Suprapubic skin (tissue), 4 donors: Measurements from ENCODE around the gene SHQ1. TPM values are rescaled to one million over a fixed set of nuclear protein-coding genes. Genes with fewer than 3 reads are reported as not detected.
"Not testable (repeated sequence)": the region's sequence is repeated elsewhere in the genome, so short reads cannot be mapped to it uniquely, and the experiment has no call there.

ENCODE experiments used
- DNase-seq, 2 donors: peaks; one replicate each; pipeline ENCODE4 v3.0.0-alpha.2; 2019; ENCODE audit warnings: low spot score in 2 of 2
- H3K27ac ChIP-seq: fragments of 200-600 bp; sonication (generic); one replicate; pipeline ENCODE4 v1.5.1; 2019
- H3K27me3 ChIP-seq: fragments of 200-600 bp; sonication (generic); one replicate; pipeline ENCODE4 v1.5.1; 2019
- H3K36me3 ChIP-seq: fragments of 200-600 bp; sonication (generic); one replicate; pipeline ENCODE4 v1.5.1; 2019
- H3K4me1 ChIP-seq: fragments of 200-600 bp; sonication (generic); one replicate; pipeline ENCODE4 v1.5.1; 2019
- H3K4me3 ChIP-seq: fragments of 200-600 bp; sonication (generic); one replicate; pipeline ENCODE4 v1.5.1; 2019; ENCODE audit warnings: mild to moderate bottlenecking
- H3K9me3 ChIP-seq: fragments of 200-600 bp; sonication (generic); one replicate; pipeline ENCODE4 v1.5.1; 2019
- EP300 ChIP-seq: sonication (generic); formaldehyde crosslinking; IDR thresholded peaks from one replicate; pipeline ENCODE4 v1.6.1; 2017; ENCODE audit warnings: antibody characterized with exemption
- POLR2A ChIP-seq, 2 donors: fragments of 450-650 bp; IDR thresholded peaks; one replicate each; pipeline ENCODE4 v1.6.1; 2017; ENCODE audit warnings: antibody characterized with exemption in 2 of 2, mild to moderate bottlenecking in 2 of 2, moderate library complexity in 2 of 2
- POLR2AphosphoS5 ChIP-seq, 3 donors: sonication (generic); formaldehyde crosslinking; IDR thresholded peaks; one replicate each; pipeline ENCODE4 v1.6.1; 2017; ENCODE audit warnings: antibody characterized with exemption in 3 of 3
- WGBS: methylation state at CpG from one replicate; pipeline ENCODE4 v1.1.5; 2018; 5-methylcytosine and 5-hydroxymethylcytosine counted together
- total RNA-seq, 4 donors: library from RNA; depleted of rRNA; stranded (reverse); fragments of >200 nt; gene quantifications; one replicate each; pipeline ENCODE4 v1.1.0, GENCODE V29; 2016
- TF ChIP-seq, protein P1 (sequence below), 2 donors: fragments of 200-600 bp in 1 of 2; fragments of 450-650 bp in 1 of 2; sonication (generic) in 1 of 2; IDR thresholded peaks; one replicate each; pipeline ENCODE4 v1.5.1; 2016 to 2019; ENCODE audit warnings: antibody characterized with exemption in 2 of 2, mild to moderate bottlenecking in 1 of 2, moderate library complexity in 1 of 2

SHQ1 gene
- total RNA-seq, 4 donors from 2014 or later = 8.7 to 26.1 (median 13.5) TPM

DNA sequence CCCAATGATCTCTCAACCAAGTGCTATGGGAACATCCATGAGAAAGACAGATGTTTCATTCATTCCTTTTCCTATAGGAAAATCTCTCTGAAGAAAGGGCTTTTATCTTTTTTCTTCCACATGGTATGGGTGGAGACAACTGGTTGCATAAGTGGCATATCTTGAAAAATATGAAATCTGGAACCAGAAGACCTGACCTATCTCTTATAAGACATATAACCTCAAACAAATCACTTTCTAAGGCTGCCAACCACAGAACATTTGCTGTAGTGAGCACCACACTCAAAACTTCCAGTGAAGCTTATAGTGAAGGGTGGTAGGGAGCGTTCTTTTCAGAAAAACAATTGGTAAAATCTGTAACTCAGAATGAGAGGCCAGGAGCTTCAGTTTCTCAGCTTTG is 58.5 kb downstream of the SHQ1 start:
- Histone ChIP-seq H3K27ac (no peak overlapping the region), H3K4me1 (no peaks in the 10 kb centered on the region), H3K36me3 (peaks cover 19% of the 10 kb centered on the region), H3K9me3 (no peaks in the 10 kb centered on the region), H3K4me3 (no peak overlapping the region), H3K27me3 (no peaks in the 10 kb centered on the region)
- WGBS = 100% methylated on average over 1 of the region's 1 CpG
- no peak for DNase-seq
- TF ChIP-seq POLR2A (IDR thresholded peaks at IDR 0.05) (no peak), EP300 (no peak), POLR2AphosphoS5 (IDR thresholded peaks at IDR 0.05) (no peak)
- TF ChIP-seq, protein P1, sequence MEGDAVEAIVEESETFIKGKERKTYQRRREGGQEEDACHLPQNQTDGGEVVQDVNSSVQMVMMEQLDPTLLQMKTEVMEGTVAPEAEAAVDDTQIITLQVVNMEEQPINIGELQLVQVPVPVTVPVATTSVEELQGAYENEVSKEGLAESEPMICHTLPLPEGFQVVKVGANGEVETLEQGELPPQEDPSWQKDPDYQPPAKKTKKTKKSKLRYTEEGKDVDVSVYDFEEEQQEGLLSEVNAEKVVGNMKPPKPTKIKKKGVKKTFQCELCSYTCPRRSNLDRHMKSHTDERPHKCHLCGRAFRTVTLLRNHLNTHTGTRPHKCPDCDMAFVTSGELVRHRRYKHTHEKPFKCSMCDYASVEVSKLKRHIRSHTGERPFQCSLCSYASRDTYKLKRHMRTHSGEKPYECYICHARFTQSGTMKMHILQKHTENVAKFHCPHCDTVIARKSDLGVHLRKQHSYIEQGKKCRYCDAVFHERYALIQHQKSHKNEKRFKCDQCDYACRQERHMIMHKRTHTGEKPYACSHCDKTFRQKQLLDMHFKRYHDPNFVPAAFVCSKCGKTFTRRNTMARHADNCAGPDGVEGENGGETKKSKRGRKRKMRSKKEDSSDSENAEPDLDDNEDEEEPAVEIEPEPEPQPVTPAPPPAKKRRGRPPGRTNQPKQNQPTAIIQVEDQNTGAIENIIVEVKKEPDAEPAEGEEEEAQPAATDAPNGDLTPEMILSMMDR (IDR thresholded peaks at IDR 0.05) = no peak

DNA sequence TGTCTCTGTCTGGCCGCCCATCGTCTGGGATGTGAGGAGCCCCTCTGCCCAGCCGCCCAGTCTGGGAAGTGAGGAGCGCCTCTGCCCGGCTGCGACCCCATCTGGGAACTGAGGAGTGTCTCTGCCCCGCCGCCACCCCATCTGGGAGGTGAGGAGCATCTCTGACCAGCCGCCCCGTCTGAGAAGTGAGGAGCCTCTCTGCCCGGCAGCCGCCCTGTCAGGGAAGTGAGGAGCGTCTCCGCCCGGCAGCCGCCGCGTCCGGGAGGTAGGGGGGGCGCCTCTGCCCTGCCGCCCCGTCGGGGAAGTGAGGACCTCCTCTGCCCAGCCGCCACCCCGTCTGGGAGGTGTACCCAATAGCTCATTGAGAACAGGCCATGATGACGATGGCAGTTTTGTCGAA is 60.0 kb downstream of the SHQ1 start:
- H3K36me3 ChIP-seq = peaks cover 22% of the 10 kb centered on the region
- H3K4me1 ChIP-seq, H3K9me3 ChIP-seq, H3K27ac ChIP-seq, H3K4me3 ChIP-seq, H3K27me3 ChIP-seq, DNase-seq: not testable (repeated sequence)
- over 99% methylated on average over 12 of the region's 27 CpGs for whole genome bisulfite sequencing

DNA sequence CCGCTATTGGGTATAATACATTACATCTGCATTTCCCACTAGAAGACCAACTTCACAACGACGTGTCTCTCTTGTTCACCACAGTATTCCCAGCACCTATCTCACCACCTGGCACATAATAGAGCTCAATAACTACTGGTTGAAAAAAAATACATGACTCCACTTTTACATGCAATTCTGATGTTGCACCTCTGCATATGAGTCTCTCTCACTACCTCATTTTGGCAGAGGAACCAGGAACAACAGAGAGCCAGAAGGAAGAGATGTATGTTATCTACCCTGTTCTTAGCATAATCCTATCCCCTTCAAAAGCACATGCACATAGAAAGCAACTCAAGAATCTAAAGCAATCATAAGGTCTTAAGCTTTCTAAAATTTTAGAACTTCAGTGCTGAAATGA is 61.6 kb downstream of the SHQ1 start:
- 99% methylated on average over 3 of the region's 3 CpGs for WGBS
- no peaks in the 10 kb centered on the region for H3K4me1 ChIP-seq
- TF ChIP-seq POLR2AphosphoS5 (IDR thresholded peaks at IDR 0.05) = no peak
- no peak for TF ChIP-seq EP300
- TF ChIP-seq, protein P1 (IDR thresholded peaks at IDR 0.05) = no peak
- TF ChIP-seq POLR2A (IDR thresholded peaks at IDR 0.05) = no peak
- H3K27me3 ChIP-seq = no peaks in the 10 kb centered on the region
- H3K9me3 ChIP-seq = no peaks in the 10 kb centered on the region
- H3K36me3 ChIP-seq = peaks cover 14% of the 10 kb centered on the region
- no peak for DNase-seq
- H3K27ac ChIP-seq = no peak overlapping the region
- H3K4me3 ChIP-seq = no peak overlapping the region

DNA sequence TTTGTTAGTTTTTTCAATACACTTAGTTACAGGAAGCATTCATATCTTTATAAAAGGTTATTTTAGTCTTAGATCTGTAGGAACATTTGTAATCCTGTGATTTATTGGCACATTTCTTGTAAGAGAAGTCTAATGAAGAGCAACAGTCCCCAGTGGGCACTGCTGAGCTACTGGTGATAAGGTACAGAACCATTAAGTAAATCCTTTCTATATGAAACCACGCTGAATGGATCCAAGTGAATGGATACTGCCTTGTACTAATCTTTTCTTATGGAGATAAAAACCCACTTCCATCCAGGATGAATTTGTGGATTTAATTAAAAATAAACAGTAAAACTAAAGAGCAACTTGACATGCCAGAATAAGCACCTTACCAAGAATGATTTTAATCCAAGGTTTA is 64.0 kb downstream of the SHQ1 start:
- no peaks in the 10 kb centered on the region for H3K27me3 ChIP-seq
- WGBS = 95% methylated on average over 1 of the region's 1 CpG
- no peaks in the 10 kb centered on the region for H3K4me1 ChIP-seq
- H3K36me3 ChIP-seq = peaks cover 10% of the 10 kb centered on the region
- H3K4me3 ChIP-seq = no peak overlapping the region
- TF ChIP-seq, protein P1 (IDR thresholded peaks at IDR 0.05) = no peak
- no peak for TF ChIP-seq POLR2A (IDR thresholded peaks at IDR 0.05)
- no peak for TF ChIP-seq POLR2AphosphoS5 (IDR thresholded peaks at IDR 0.05)
- no peak for TF ChIP-seq EP300
- no peak overlapping the region for H3K27ac ChIP-seq
- no peaks in the 10 kb centered on the region for H3K9me3 ChIP-seq
- no peak for DNase-seq

DNA sequence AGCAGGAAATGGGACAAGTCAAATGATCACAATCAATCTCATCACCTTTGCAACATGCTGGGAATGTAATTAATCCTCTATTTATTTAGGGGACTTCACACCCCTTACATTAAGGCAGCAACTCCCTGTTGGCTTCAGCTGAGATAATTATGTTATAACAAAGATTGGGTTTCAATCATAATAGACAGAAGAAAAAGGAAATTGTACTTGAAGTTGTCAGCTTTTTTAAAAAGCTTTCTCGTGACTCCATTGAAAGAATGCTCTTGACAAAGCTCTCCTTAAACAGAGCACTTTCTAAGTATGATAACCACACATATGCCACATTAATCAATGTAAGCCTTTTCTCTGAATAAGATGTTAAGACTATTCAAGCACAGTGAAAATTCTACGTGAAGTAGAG is 65.7 kb downstream of the SHQ1 start:
- no peak for TF ChIP-seq POLR2A (IDR thresholded peaks at IDR 0.05)
- no peak for TF ChIP-seq EP300
- no peak for TF ChIP-seq POLR2AphosphoS5 (IDR thresholded peaks at IDR 0.05)
- TF ChIP-seq, protein P1 (IDR thresholded peaks at IDR 0.05) = no peak
- H3K27me3 ChIP-seq = no peaks in the 10 kb centered on the region
- H3K27ac ChIP-seq = no peak overlapping the region
- peaks cover 7% of the 10 kb centered on the region for H3K36me3 ChIP-seq
- DNase-seq = no peak
- H3K4me3 ChIP-seq = no peak overlapping the region
- H3K4me1 ChIP-seq = no peaks in the 10 kb centered on the region
- no peaks in the 10 kb centered on the region for H3K9me3 ChIP-seq
- WGBS = 96% methylated on average over 2 of the region's 2 CpGs

DNA sequence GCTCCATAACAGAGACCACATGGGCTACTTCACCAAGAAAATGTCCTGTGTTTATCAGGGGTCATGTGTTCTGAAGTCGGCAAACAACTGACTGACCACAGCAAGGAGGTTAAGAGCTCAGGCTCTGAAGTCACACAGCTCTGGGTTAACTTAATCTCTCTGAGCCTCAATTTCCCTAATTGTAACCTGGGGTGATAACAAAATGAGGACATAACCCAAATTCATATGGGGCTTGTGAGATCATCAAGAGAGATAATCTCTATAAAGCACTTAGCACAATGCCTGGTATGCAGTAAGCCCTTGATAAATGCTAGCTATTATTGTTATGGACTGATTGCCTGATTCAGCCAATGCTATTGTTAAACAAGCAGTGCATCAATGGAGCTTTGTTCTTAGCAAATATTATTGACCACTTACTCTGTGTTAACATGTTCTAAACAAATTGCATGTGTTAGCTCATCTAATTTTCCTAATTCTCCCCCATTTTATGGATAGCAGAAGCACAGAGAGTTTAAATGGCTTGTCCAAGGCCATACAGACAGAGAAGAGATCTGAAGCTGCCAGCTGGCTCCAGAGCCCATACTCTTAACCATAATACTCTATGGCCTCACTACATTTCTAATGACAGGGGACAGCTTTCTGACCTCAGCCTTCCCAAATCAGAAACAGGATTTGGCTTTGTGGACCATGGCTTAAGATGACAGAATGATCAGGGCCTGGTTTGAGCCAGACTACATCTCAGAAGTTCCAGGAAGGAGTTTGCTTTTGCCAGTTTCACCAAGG is 78.3 kb downstream of the SHQ1 start:
- no peaks in the 10 kb centered on the region for H3K9me3 ChIP-seq
- peaks cover 7% of the 10 kb centered on the region for H3K4me1 ChIP-seq
- no peak for TF ChIP-seq POLR2A (IDR thresholded peaks at IDR 0.05)
- no peak for TF ChIP-seq EP300
- TF ChIP-seq, protein P1 (IDR thresholded peaks at IDR 0.05) = no peak
- no peak for TF ChIP-seq POLR2AphosphoS5 (IDR thresholded peaks at IDR 0.05)
- WGBS = 100% methylated on average over 1 of the region's 1 CpG
- H3K27me3 ChIP-seq = no peaks in the 10 kb centered on the region
- no peaks in the 10 kb centered on the region for H3K36me3 ChIP-seq
- H3K27ac ChIP-seq = no peak overlapping the region
- no peak for DNase-seq
- no peak overlapping the region for H3K4me3 ChIP-seq
